NT2/D1 (cell line): ENCODE data around the gene SNX18.

Experiments used
- DNase-seq: peaks from one replicate; pipeline ENCODE4 v3.0.0-alpha.2; 2011; ENCODE audit warnings: low read depth, low spot score
- H3K27me3 ChIP-seq: 2 replicates; pipeline ENCODE4 v1.6.0; 2011; ENCODE audit warnings: mild to moderate bottlenecking; ENCODE audit not compliant: insufficient read length, insufficient read depth
- H3K36me3 ChIP-seq: 2 replicates; pipeline ENCODE4 v1.6.1; 2011; ENCODE audit warnings: mild to moderate bottlenecking, low read length, mixed read lengths; ENCODE audit not compliant: insufficient read depth, insufficient read length
- H3K4me1 ChIP-seq: 2 replicates; pipeline ENCODE4 v1.5.1; 2011; ENCODE audit not compliant: insufficient read depth, insufficient read length
- H3K4me3 ChIP-seq: 2 replicates; pipeline ENCODE4 v1.5.1; 2011; ENCODE audit warnings: low read depth; ENCODE audit not compliant: insufficient read length
- H3K9ac ChIP-seq: 2 replicates; pipeline ENCODE4 v1.6.0; 2011; ENCODE audit warnings: low read depth; ENCODE audit not compliant: insufficient read length
- H3K9me3 ChIP-seq: 2 replicates; pipeline ENCODE4 v1.5.1; 2011; ENCODE audit warnings: mild to moderate bottlenecking, low read length; ENCODE audit not compliant: insufficient read depth
- SUZ12 ChIP-seq: IDR thresholded peaks from 2 replicates; pipeline ENCODE4 v1.6.1; 2011; ENCODE audit not compliant: insufficient read length, insufficient read depth; ENCODE audit errors: extremely low read depth
- YY1 ChIP-seq: IDR thresholded peaks from 2 replicates; pipeline ENCODE4 v1.6.1; 2011; ENCODE audit not compliant: insufficient read length, insufficient read depth
- ZNF274 ChIP-seq: IDR thresholded peaks from 2 replicates; pipeline ENCODE4 v1.6.1; 2011; ENCODE audit warnings: mild to moderate bottlenecking, low read depth, low read length

The SNX18 gene

DNA sequence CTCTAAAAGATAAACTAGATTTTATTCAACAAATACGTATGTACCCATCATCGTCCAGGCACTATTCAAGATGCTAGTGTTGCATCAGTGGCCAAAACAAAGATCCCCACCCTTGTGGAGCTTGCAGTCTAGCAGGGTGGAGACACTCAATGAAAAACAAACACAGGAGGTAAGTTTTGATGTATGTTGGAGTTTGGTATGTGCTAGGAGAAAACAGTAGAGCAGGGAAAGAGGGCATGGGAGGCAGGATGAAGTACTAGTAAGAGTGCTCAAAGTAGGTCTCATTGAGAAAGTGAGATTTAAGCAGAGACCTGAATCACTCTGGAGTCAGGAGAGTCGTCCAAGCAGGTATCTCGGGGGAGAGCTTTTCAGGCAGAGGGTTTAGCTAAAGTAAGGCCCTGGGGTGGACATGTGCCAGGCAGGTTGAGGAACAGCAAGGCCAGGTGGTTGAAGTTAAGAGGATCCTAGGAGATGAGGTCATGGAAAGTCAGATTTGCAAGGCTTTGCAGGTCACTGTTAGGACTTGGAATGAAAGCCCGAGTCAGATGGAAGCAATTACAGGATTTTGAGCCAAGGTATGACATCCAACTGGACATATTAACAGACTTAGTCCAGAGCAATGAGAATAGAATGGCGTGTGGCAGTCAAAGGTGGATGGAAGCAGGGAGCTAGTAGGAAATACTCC lies 9.2 kb downstream of the SNX18 start:
- DNase-seq: no peak
- TF ChIP-seq ZNF274 (no peak), SUZ12 (no peak), YY1 (no peak)
- peaks cover 44% of the 10 kb centered on the region for H3K36me3 ChIP-seq
- H3K9ac ChIP-seq: no peak overlapping the region
- no peaks in the 10 kb centered on the region for H3K9me3 ChIP-seq
- no peak overlapping the region for H3K4me3 ChIP-seq
- peaks cover 2% of the 10 kb centered on the region for H3K4me1 ChIP-seq
- no peaks in the 10 kb centered on the region for H3K27me3 ChIP-seq

DNA sequence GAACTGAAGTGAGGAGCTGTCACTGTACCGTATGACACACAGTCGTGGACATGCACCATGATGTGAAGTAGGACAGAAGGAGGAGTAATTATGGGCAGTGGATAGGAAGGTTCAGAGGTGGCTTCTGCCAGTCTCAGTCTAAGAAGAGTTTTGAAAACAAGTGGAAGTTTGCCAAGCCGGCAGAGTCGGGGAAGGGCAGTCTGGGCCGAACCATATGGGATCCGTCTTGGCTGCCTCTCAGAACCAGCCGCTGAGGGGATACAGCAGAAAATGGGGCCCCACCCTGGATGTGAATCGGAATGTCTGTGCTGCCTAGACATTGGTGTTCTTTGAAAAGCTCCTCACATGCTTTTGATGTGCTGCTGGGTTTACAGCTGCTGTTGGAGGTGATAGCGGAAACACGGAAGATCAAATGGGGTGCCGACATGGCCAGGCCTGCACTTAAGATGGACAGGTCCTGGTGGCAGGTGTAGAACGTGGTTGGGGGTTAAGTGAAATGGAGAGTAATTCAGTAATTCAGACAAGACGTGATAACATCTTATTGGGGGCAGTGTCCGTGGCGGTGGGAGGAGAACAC lies 11.2 kb downstream of the SNX18 start:
- H3K4me3 ChIP-seq: no peak overlapping the region
- DNase-seq: no peak
- H3K27me3 ChIP-seq: no peaks in the 10 kb centered on the region
- peaks cover 38% of the 10 kb centered on the region for H3K36me3 ChIP-seq
- H3K9ac ChIP-seq: no peak overlapping the region
- peaks cover 2% of the 10 kb centered on the region for H3K4me1 ChIP-seq
- no peak for TF ChIP-seq YY1
- TF ChIP-seq ZNF274: no peak
- no peak for TF ChIP-seq SUZ12
- no peaks in the 10 kb centered on the region for H3K9me3 ChIP-seq

DNA sequence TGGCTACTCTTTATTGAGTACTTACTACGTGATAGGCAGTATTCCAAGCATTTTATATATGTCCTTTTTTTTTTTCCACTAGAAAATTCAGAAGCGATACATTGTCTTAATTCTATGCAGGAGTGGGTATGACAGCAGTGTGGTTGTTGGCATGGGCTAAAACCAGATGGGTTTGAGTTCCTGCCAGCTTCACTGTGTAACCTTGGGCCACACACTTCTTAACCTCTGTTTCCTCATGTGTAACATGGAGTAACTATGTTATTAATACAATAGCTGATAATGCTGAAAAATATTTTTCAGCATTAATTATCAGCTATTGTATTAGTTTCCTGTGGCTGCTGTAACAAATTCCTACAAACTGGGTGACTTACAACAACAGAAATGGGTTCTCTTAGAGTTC lies 12.0 kb downstream of the SNX18 start:
- Histone ChIP-seq H3K4me1 (peaks cover 3% of the 10 kb centered on the region), H3K27me3 (no peaks in the 10 kb centered on the region), H3K36me3 (peaks cover 31% of the 10 kb centered on the region), H3K4me3 (no peak overlapping the region), H3K9ac (no peak overlapping the region), H3K9me3 (no peaks in the 10 kb centered on the region)
- no peak for TF ChIP-seq ZNF274
- no peak for TF ChIP-seq YY1
- TF ChIP-seq SUZ12: no peak
- DNase-seq: no peak

DNA sequence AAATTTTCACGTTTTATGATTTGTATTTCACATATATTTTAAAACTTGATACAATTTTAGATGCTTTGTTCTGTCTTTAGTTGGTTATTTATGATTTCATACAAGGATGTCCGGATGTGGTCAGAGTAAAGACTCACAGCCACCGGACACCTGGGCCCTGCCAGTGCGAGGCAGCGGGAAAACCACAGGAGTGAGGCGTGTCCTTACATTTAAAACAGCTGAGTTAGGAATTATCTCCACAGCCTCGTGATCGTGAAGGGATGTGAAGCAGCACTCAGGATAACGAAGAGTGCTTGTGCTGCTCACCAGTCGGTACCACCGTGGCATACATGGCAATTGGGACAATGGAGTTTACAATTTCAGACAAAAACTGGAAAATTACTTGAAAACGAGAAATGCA lies 14.0 kb downstream of the SNX18 start:
- Histone ChIP-seq H3K27me3 (no peaks in the 10 kb centered on the region), H3K9me3 (no peaks in the 10 kb centered on the region)

DNA sequence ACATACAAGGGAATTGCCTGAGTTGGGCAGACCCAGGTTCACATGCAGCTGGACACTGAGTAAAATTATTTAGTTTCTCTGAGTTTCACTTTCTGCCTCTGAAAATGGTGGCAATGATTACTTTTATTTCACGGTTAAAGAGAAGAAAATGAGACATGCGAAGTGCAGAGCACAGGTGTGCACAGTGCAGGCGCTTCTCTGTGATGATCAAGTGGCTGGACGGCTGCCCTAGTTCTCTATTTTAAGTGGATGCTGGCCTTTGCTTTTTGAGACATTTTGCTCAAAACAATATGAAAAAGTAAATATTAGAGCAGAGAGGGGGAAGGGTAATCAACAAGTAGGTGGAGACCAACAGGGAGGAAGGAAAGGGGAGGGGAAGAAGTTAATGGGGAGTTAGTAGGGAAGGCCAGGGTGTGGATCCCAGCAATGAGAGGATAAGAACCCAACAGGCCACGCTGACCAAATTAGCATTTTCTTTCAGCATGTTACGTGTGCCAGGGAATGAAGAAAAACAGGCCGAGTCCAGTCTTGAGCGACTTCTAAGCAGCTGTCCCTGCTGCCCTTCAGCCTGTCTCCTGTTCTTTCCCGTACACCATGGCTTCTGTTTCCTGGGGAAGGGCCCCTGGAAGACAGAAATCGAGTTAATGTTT lies 16.1 kb downstream of the SNX18 start:
- no peaks in the 10 kb centered on the region for H3K27me3 ChIP-seq
- peaks cover 1% of the 10 kb centered on the region for H3K36me3 ChIP-seq
- TF ChIP-seq SUZ12: no peak
- no peak for TF ChIP-seq ZNF274
- no peak for TF ChIP-seq YY1
- DNase-seq: no peak
- H3K9ac ChIP-seq: no peak overlapping the region
- peaks cover 2% of the 10 kb centered on the region for H3K4me1 ChIP-seq
- H3K4me3 ChIP-seq: no peak overlapping the region
- no peaks in the 10 kb centered on the region for H3K9me3 ChIP-seq

More for the DNA sequence above, 14.0 kb downstream of the SNX18 start:
- no peak for DNase-seq
- TF ChIP-seq YY1 (no peak), ZNF274 (no peak), SUZ12 (no peak)
- Histone ChIP-seq H3K36me3 (peaks cover 20% of the 10 kb centered on the region), H3K4me1 (peaks cover 2% of the 10 kb centered on the region), H3K4me3 (no peak overlapping the region), H3K9ac (no peak overlapping the region)

DNA sequence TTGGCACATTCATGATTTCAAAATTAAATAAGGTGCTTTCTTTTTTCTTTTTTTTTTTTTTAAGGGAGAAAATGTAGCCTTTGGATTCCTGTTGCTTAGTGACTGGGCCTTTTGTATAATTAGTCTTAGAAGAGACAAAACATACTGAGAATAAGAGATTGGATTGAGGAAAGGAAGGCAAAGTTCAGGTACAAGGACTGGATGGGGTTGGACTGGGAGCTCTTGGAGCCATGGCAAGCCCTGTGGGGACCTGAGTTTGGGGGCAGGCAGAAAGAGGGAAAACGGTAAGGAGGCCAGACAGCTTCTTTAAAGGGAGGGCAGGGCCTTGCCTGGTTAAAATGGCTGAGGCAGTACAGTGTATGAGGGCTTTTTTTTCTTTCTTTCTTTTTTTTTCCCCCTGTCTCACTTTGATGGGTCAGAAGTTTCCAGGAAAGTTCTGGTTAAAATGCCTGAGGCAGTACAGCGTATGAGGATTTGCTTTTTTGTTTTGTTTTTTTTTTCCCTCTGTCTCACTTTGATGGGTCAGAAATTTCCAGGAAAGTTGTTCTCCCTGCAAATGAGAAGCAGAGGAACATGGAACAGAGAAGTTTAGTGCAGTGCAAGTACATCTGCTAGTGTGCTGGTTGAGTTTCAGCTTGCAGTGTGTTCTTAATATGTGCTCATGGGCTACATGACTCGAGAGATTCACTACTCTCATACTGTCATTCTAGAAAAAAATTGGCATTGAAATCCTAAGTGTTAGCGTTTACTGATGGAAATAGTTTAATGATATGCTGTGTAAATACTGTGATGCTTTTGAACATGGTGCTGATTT lies 16.8 kb downstream of the SNX18 start:
- H3K9ac ChIP-seq: no peak overlapping the region
- no peaks in the 10 kb centered on the region for H3K27me3 ChIP-seq
- DNase-seq: no peak
- TF ChIP-seq YY1: no peak
- no peaks in the 10 kb centered on the region for H3K36me3 ChIP-seq
- no peak overlapping the region for H3K4me3 ChIP-seq
- no peaks in the 10 kb centered on the region for H3K9me3 ChIP-seq
- peaks cover 2% of the 10 kb centered on the region for H3K4me1 ChIP-seq
